GM18870 (cell line): ENCODE measurements around the gene CDCP1.
"Not testable (repeated sequence)": the region's sequence is repeated elsewhere in the genome, so short reads cannot be mapped to it uniquely, and the experiment has no call there.

Experiments
- ATAC-seq: cut with Tn5 transposase; IDR thresholded peaks from one replicate; pipeline ENCODE4 v1.9.1; 2021; ENCODE audit warnings: moderate library complexity; ENCODE audit not compliant: unreplicated experiment

CDCP1 gene

GRCh38 chr3:45087155-45087554 is 59.0 kb downstream of the CDCP1 start:
- no peak for ATAC-seq

GRCh38 chr3:45084820-45085816 is 61.1 kb downstream of the CDCP1 start:
- ATAC-seq, result no peak

GRCh38 chr3:45084361-45084760 is 61.8 kb downstream of the CDCP1 start:
- ATAC-seq, result no peak

GRCh38 chr3:45083023-45083422 is 63.2 kb downstream of the CDCP1 start:
- no peak for ATAC-seq

GRCh38 chr3:45082142-45082538 is 64.0 kb downstream of the CDCP1 start:
- ATAC-seq, result no peak

- ATAC-seq, result no peak
These were observed 64.6 kb downstream of the CDCP1 start for GRCh38 chr3:45081506-45082141.

- ATAC-seq, result no peak
These were observed 65.4 kb downstream of the CDCP1 start for GRCh38 chr3:45080824-45081223.

- no peak for ATAC-seq
These were observed 66.5 kb downstream of the CDCP1 start for GRCh38 chr3:45079715-45080114.

- no peak for ATAC-seq
These were observed 67.2 kb downstream of the CDCP1 start for GRCh38 chr3:45078910-45079522.

GRCh38 chr3:45078256-45078655 is 67.9 kb downstream of the CDCP1 start:
- not testable (repeated sequence) for ATAC-seq

- no peak for ATAC-seq
These were observed 70.2 kb downstream of the CDCP1 start for GRCh38 chr3:45075821-45076625.

GRCh38 chr3:45071075-45071474 is 75.1 kb downstream of the CDCP1 start:
- ATAC-seq, result no peak

GRCh38 chr3:45067941-45068340 is 78.2 kb downstream of the CDCP1 start:
- ATAC-seq, result no peak

- no peak for ATAC-seq
These were observed 78.7 kb downstream of the CDCP1 start for GRCh38 chr3:45067486-45067885.

- ATAC-seq, result no peak
These were observed 79.9 kb downstream of the CDCP1 start for GRCh38 chr3:45066109-45066801.

- ATAC-seq, result no peak
These were observed 80.8 kb downstream of the CDCP1 start for GRCh38 chr3:45065373-45065720.

GRCh38 chr3:45064512-45065372 is 81.4 kb downstream of the CDCP1 start:
- ATAC-seq, result no peak

- no peak for ATAC-seq
These were observed 83.5 kb downstream of the CDCP1 start for GRCh38 chr3:45062697-45063070.

GRCh38 chr3:45060165-45060892 is 85.8 kb downstream of the CDCP1 start:
- ATAC-seq, result no peak
